ENCODE data around the gene CAMK2B. TPM values are rescaled to one million over a fixed set of nuclear protein-coding genes. Genes with fewer than 3 reads are reported as not detected.
A peak's percentile ranks its signal among the peaks of the same experiment; 100 is the strongest.
"Not testable (repeated sequence)": the region's sequence is repeated elsewhere in the genome, so short reads cannot be mapped to it uniquely, and the experiment has no call there.

The CAMK2B gene
- polyA plus RNA-seq, 1 donor, result 1.7 TPM

GRCh38 chr7:44217223-44217714 is 108.1 kb downstream of the CAMK2B start:
- no peak for DNase-seq

GRCh38 chr7:44216521-44217222 is 108.7 kb downstream of the CAMK2B start:
- no peak for DNase-seq

- DNase-seq, result no peak
Measured at GRCh38 chr7:44216019-44216418, 109.4 kb downstream of the CAMK2B start.

GRCh38 chr7:44215531-44215930 is 109.9 kb downstream of the CAMK2B start:
- no peak for DNase-seq

GRCh38 chr7:44213877-44214388 is 111.5 kb downstream of the CAMK2B start:
- DNase-seq, result no peak

GRCh38 chr7:44213206-44213876 is 112.1 kb downstream of the CAMK2B start:
- no peak for DNase-seq

- no peak for DNase-seq
Measured at GRCh38 chr7:44212581-44213184, 112.7 kb downstream of the CAMK2B start.

- DNase-seq, result no peak
Measured at GRCh38 chr7:44212018-44212417, 113.4 kb downstream of the CAMK2B start.

- no peak for DNase-seq
Measured at GRCh38 chr7:44211126-44211675, 114.2 kb downstream of the CAMK2B start.

- DNase-seq, result no peak
Measured at GRCh38 chr7:44210107-44210506, 115.3 kb downstream of the CAMK2B start.

GRCh38 chr7:44208085-44208484 is 117.3 kb downstream of the CAMK2B start:
- DNase-seq, result no peak

GRCh38 chr7:44206008-44206407 is 119.4 kb downstream of the CAMK2B start:
- DNase-seq, result no peak

- no peak for DNase-seq
Measured at GRCh38 chr7:44201813-44202212, 123.6 kb downstream of the CAMK2B start.

- peak; percentile 93 for DNase-seq
Measured at GRCh38 chr7:44200699-44201461, 124.5 kb downstream of the CAMK2B start, which contains the start of gene YKT6. Gene YKT6 (plus strand): TSS chr7:44200978. CDS start chr7:44201136, 158 bp downstream.

- not testable (repeated sequence) for DNase-seq
Measured at GRCh38 chr7:44200163-44200562, 125.2 kb downstream of the CAMK2B start.

GRCh38 chr7:44197474-44197873 is 127.9 kb downstream of the CAMK2B start:
- DNase-seq, result no peak

GRCh38 chr7:44196450-44196872 is 128.9 kb downstream of the CAMK2B start:
- peak; percentile 54 for DNase-seq

GRCh38 chr7:44195889-44196288 is 129.5 kb downstream of the CAMK2B start:
- DNase-seq, result no peak

GRCh38 chr7:44194562-44195145 is 130.7 kb downstream of the CAMK2B start:
- no peak for DNase-seq

- no peak for DNase-seq
Measured at GRCh38 chr7:44194069-44194468, 131.3 kb downstream of the CAMK2B start.
